ENCODE data around the gene PPP2R3B.
"Not testable (repeated sequence)": the region's sequence is repeated elsewhere in the genome, so short reads cannot be mapped to it uniquely, and the experiment has no call there.

Gene PPP2R3B

GRCh38 chrX:307261-308111 is 79.2 kb downstream of the PPP2R3B start:
- CTCF ChIA-PET: no interaction called here

GRCh38 chrX:306614-307251 is 80.0 kb downstream of the PPP2R3B start:
- DNase-seq (ENCODE audit: low spot score); POLR2A ChIA-PET (ENCODE audit: low non-redundant PET); CTCF ChIA-PET: not testable (repeated sequence)

More at GRCh38 chrX:307261-308111, 79.2 kb downstream of the PPP2R3B start:
- no peak for TF ChIP-seq CTCF (conservative IDR thresholded peaks at IDR 0.05; ENCODE audit: low read depth)
- DNase-seq (ENCODE audit: low spot score): no peak
- POLR2A ChIA-PET (ENCODE audit: low non-redundant PET): no interaction called here
- no peak overlapping the region for H3K27ac ChIP-seq

GRCh38 chrX:305781-306613 is 80.7 kb downstream of the PPP2R3B start:
- DNase-seq (ENCODE audit: low spot score); H3K27ac ChIP-seq; POLR2A ChIA-PET (ENCODE audit: low non-redundant PET); CTCF ChIA-PET: not testable (repeated sequence)

More at GRCh38 chrX:306614-307251, 80.0 kb downstream of the PPP2R3B start:
- not testable (repeated sequence) for H3K27ac ChIP-seq

DNA sequence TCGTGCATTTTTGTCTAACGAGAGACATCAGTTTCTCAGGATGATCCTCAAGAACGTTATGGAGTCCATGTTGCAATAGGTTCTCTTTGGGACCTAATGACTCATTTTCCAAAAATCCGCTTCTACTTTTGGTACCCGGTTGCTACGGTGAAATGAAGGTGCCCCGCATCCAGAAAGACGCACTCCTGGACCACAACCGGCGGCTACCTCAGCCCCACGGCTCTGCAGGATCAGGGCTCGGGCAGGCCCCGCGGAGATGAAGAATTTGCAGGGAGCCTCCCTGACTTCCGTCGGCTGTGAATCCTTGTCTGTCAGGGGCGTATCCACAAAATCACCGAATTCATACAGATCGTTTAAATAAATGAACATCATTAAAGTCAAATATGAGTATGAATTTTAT is 83.7 kb downstream of the PPP2R3B start:
- CTCF ChIA-PET: no interaction called here
- POLR2A ChIA-PET (ENCODE audit: low non-redundant PET): no interaction called here
- TF ChIP-seq CTCF (conservative IDR thresholded peaks at IDR 0.05; ENCODE audit: low read depth): no peak
- DNase-seq (ENCODE audit: low spot score): no peak
- H3K27ac ChIP-seq: no peak overlapping the region

GRCh38 chrX:300334-300733 is 86.4 kb downstream of the PPP2R3B start:
- H3K27ac ChIP-seq: no peak overlapping the region
- no peak for TF ChIP-seq CTCF (conservative IDR thresholded peaks at IDR 0.05; ENCODE audit: low read depth)
- CTCF ChIA-PET: no interaction called here
- POLR2A ChIA-PET (ENCODE audit: low non-redundant PET): no interaction called here
- no peak for DNase-seq (ENCODE audit: low spot score)

DNA sequence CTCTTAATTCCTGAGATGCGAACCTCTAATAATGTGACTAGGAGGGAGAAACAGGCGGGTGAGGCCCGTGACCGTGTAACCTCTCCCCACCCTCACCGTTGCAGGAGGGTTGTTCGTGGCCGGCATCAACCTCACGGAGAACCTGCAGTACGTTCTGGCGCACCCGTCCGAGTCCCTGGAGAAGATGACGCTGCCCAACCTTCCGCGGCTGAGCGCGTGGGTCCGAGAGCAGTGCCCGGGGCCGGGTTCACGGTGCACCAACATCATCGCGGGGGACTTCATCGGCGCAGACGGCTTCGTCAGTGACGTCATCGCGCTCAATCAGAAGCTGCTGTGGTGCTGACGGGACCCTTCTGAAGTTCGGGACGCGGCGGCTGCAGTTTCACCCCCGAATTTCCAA is 87.7 kb downstream of the PPP2R3B start:
- ChIA-PET CTCF (no interaction called here), POLR2A (ENCODE audit: low non-redundant PET) (no interaction called here)
- no peak overlapping the region for H3K27ac ChIP-seq
- TF ChIP-seq CTCF (conservative IDR thresholded peaks at IDR 0.05; ENCODE audit: low read depth): no peak
- DNase-seq (ENCODE audit: low spot score): no peak

DNA sequence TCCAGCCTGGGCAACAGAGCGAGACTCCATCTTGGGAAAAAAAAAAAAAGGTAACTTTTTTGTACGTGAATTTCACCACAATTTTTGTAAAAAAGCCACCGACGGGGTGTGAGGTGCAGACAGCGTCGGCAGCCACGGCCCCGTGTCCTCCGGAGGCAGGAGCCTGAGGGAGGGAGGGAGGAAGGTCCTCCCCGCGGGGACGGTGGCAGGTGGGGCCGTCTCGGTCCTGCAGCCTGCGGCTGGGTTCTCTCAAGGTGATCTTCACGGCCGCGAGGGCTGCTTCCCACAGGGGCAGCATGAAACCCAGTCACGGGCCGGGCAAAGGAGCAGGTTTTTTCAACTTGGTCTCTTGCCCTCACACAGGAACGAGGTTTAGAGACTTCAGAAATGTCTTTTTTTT is 91.6 kb downstream of the PPP2R3B start:
- no peak for DNase-seq (ENCODE audit: low spot score)
- no peak overlapping the region for H3K27ac ChIP-seq
- no peak for TF ChIP-seq CTCF (conservative IDR thresholded peaks at IDR 0.05; ENCODE audit: low read depth)
- POLR2A ChIA-PET (ENCODE audit: low non-redundant PET): no interaction called here
- CTCF ChIA-PET: no interaction called here

All from RWPE1 (cell line).